Measurements from ENCODE around the gene CPLX1.
"Not testable (repeated sequence)": the region's sequence is repeated elsewhere in the genome, so short reads cannot be mapped to it uniquely, and the experiment has no call there.

CPLX1 gene

DNA sequence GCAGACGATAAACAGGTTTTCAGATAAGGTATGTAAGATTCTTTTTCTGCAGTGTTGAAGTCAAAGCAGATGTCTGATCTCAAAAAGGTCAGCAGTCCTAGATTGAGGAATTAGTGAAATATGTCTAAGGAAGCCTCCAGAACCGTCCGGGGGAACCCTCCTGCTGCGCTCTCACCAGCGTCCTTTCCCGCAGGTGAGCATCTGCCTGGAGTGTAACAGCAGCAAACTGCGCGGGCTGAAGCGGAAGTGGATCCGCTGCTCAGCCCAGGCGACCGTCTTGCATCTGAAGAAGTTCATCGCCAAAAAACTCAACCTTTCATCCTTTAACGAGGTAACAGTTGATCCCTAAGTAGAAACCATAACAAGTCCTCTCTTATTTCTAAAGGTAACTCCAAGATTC lies 64.8 kb downstream of the CPLX1 start:
- no peaks in the 10 kb centered on the region; the same call in 1 of the 2 replicates for H3K79me2 ChIP-seq (ENCODE audit: insufficient read depth, low read length)
- H3F3A ChIP-seq (ENCODE audit: low read depth) = no peaks in the 10 kb centered on the region
- no peaks in the 10 kb centered on the region for H3K9me3 ChIP-seq (ENCODE audit: insufficient read depth, low read depth, low read length)
- peaks cover 6% of the 10 kb centered on the region for H3K4me1 ChIP-seq (ENCODE audit: insufficient read depth, low read length, poor library complexity, severe bottlenecking)
- H3K9me2 ChIP-seq (replicated peaks; ENCODE audit: low read depth, low read length) = no peaks in the 10 kb centered on the region
- TF ChIP-seq EZH2phosphoT487 (IDR thresholded peaks at IDR 0.05; ENCODE audit: borderline replicate concordance) = no peak
- TF ChIP-seq, protein P1, sequence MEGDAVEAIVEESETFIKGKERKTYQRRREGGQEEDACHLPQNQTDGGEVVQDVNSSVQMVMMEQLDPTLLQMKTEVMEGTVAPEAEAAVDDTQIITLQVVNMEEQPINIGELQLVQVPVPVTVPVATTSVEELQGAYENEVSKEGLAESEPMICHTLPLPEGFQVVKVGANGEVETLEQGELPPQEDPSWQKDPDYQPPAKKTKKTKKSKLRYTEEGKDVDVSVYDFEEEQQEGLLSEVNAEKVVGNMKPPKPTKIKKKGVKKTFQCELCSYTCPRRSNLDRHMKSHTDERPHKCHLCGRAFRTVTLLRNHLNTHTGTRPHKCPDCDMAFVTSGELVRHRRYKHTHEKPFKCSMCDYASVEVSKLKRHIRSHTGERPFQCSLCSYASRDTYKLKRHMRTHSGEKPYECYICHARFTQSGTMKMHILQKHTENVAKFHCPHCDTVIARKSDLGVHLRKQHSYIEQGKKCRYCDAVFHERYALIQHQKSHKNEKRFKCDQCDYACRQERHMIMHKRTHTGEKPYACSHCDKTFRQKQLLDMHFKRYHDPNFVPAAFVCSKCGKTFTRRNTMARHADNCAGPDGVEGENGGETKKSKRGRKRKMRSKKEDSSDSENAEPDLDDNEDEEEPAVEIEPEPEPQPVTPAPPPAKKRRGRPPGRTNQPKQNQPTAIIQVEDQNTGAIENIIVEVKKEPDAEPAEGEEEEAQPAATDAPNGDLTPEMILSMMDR (conservative IDR thresholded peaks at IDR 0.05; ENCODE audit: low read length) = no peak
- H3K9ac ChIP-seq (ENCODE audit: low read depth, low read length, poor library complexity, severe bottlenecking) = no peak overlapping the region
- peaks cover 54% of the 10 kb centered on the region for H3K36me3 ChIP-seq (ENCODE audit: insufficient read depth, low read length)
- no peak overlapping the region for H3K4me3 ChIP-seq (ENCODE audit: low read length, poor library complexity, severe bottlenecking)
- peaks cover 14% of the 10 kb centered on the region for H4K20me1 ChIP-seq (ENCODE audit: insufficient read depth, low read length, poor library complexity, severe bottlenecking)
- no peak overlapping the region for H3K4me2 ChIP-seq (ENCODE audit: low read depth, low read length, poor library complexity, severe bottlenecking)
- no peak overlapping the region for H2AFZ ChIP-seq (ENCODE audit: low read length)
- H3K27me3 ChIP-seq (ENCODE audit: insufficient read depth, low read length, poor library complexity, severe bottlenecking) = no peaks in the 10 kb centered on the region

DNA sequence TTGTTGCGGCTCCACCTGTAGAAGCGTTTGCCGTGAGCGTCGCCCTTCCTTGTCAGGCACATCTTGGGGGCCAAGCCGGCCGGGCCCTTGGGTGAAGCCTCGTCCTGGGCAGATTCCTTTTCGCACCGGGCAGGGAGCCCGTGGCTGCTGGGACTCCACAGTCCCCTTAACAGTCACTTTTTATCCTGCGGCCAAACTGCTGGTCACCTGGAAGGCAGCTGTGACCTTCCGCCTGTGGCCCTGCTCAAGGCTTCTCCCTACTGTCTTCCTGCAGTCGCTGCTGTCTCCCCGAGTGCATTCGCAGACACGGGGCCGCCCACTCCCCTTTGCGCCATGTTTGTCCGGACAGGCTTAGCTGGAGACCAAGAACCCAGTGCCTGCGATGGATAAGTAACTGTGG lies 65.3 kb downstream of the CPLX1 start:
- Histone ChIP-seq H4K20me1 (ENCODE audit: insufficient read depth, low read length, poor library complexity, severe bottlenecking) (peaks cover 15% of the 10 kb centered on the region), H3K4me2 (ENCODE audit: low read depth, low read length, poor library complexity, severe bottlenecking) (no peak overlapping the region), H3K9me2 (replicated peaks; ENCODE audit: low read depth, low read length) (no peaks in the 10 kb centered on the region), H2AFZ (ENCODE audit: low read length) (no peak overlapping the region), H3K4me1 (ENCODE audit: insufficient read depth, low read length, poor library complexity, severe bottlenecking) (peaks cover 6% of the 10 kb centered on the region), H3K36me3 (ENCODE audit: insufficient read depth, low read length) (peaks cover 51% of the 10 kb centered on the region), H3K27me3 (ENCODE audit: insufficient read depth, low read length, poor library complexity, severe bottlenecking) (no peaks in the 10 kb centered on the region), H3K9ac (ENCODE audit: low read depth, low read length, poor library complexity, severe bottlenecking) (no peak overlapping the region), H3K4me3 (ENCODE audit: low read length, poor library complexity, severe bottlenecking) (no peak overlapping the region), H3K79me2 (ENCODE audit: insufficient read depth, low read length) (no peaks in the 10 kb centered on the region; the same call in 1 of the 2 replicates), H3F3A (ENCODE audit: low read depth) (no peaks in the 10 kb centered on the region; the same call in 1 of the 2 replicates), H3K9me3 (ENCODE audit: insufficient read depth, low read depth, low read length) (no peaks in the 10 kb centered on the region)
- TF ChIP-seq, protein P1 (conservative IDR thresholded peaks at IDR 0.05; ENCODE audit: low read length) = no peak

DNA sequence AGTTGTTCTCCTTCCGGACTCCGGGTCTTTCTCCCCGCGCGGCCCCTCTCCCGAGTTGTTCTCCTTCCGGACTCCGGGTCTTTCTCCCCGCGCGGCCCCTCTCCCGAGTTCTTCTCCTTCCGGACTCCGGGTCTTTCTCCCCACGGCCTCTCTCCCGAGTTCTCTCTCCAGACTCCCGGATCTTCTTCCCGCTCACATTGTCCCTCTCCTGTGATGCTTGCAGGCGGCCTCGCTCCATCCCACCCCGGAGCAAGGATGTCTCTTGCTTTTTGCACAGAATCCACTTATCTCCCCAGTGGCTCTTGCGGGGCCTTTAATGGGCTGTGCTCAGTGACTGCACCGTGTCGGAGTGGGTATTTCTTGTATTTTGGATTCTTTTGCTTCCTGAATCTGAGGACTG lies 66.1 kb downstream of the CPLX1 start:
- H3K27me3 ChIP-seq (ENCODE audit: insufficient read depth, low read length, poor library complexity, severe bottlenecking); H3K9me3 ChIP-seq (ENCODE audit: insufficient read depth, low read depth, low read length); H2AFZ ChIP-seq (ENCODE audit: low read length); H3F3A ChIP-seq (ENCODE audit: low read depth); H3K9me2 ChIP-seq (replicated peaks; ENCODE audit: low read depth, low read length); H3K79me2 ChIP-seq (ENCODE audit: insufficient read depth, low read length); H3K4me1 ChIP-seq (ENCODE audit: insufficient read depth, low read length, poor library complexity, severe bottlenecking); H3K4me3 ChIP-seq (ENCODE audit: low read length, poor library complexity, severe bottlenecking); H3K4me2 ChIP-seq (ENCODE audit: low read depth, low read length, poor library complexity, severe bottlenecking); H3K9ac ChIP-seq (ENCODE audit: low read depth, low read length, poor library complexity, severe bottlenecking): not testable (repeated sequence)
- Histone ChIP-seq H3K36me3 (ENCODE audit: insufficient read depth, low read length) (peaks cover 50% of the 10 kb centered on the region), H4K20me1 (ENCODE audit: insufficient read depth, low read length, poor library complexity, severe bottlenecking) (peaks cover 17% of the 10 kb centered on the region)

DNA sequence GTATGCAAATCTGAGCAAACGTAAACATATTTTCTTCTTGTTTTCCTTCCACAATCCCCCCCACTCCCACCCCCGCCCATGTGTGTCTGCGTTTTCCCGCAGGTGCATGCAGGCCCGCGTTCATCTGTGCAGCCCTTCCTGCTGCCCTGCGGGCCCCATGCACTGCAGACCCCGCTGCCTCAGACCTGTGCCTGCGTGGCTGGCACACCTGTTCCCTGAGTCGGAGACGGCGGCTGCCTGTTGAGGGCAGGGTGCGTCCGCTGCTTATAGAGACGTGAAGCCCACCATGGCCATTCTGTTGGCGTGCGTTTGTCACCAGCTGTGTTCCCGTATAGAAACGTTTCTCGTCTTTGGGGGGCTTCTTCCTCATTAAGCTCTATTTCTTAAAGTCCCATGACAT lies 68.8 kb downstream of the CPLX1 start:
- no peaks in the 10 kb centered on the region for H3K9me2 ChIP-seq (replicated peaks; ENCODE audit: low read depth, low read length)
- H3K4me3 ChIP-seq (ENCODE audit: low read length, poor library complexity, severe bottlenecking) = no peak overlapping the region
- peaks cover 4% of the 10 kb centered on the region; the same call in 1 of the 2 replicates for H3K79me2 ChIP-seq (ENCODE audit: insufficient read depth, low read length)
- no peaks in the 10 kb centered on the region for H3K9me3 ChIP-seq (ENCODE audit: insufficient read depth, low read depth, low read length)
- no peak overlapping the region for H3K4me2 ChIP-seq (ENCODE audit: low read depth, low read length, poor library complexity, severe bottlenecking)
- H3K27me3 ChIP-seq (ENCODE audit: insufficient read depth, low read length, poor library complexity, severe bottlenecking) = no peaks in the 10 kb centered on the region
- no peak overlapping the region for H3K9ac ChIP-seq (ENCODE audit: low read depth, low read length, poor library complexity, severe bottlenecking)
- TF ChIP-seq, protein P1 (conservative IDR thresholded peaks at IDR 0.05; ENCODE audit: low read length) = no peak
- no peak for TF ChIP-seq EZH2phosphoT487 (IDR thresholded peaks at IDR 0.05; ENCODE audit: borderline replicate concordance)
- H2AFZ ChIP-seq (ENCODE audit: low read length) = no peak overlapping the region
- H3K4me1 ChIP-seq (ENCODE audit: insufficient read depth, low read length, poor library complexity, severe bottlenecking) = no peaks in the 10 kb centered on the region
- no peaks in the 10 kb centered on the region; the same call in 1 of the 2 replicates for H3F3A ChIP-seq (ENCODE audit: low read depth)
- peaks cover 46% of the 10 kb centered on the region for H3K36me3 ChIP-seq (ENCODE audit: insufficient read depth, low read length)
- H4K20me1 ChIP-seq (ENCODE audit: insufficient read depth, low read length, poor library complexity, severe bottlenecking) = peaks cover 4% of the 10 kb centered on the region
